Measurements from ENCODE around the gene PWWP2B. TPM values are rescaled to one million over a fixed set of nuclear protein-coding genes. Genes with fewer than 3 reads are reported as not detected.

The PWWP2B gene
- total RNA-seq, 1 experiment from 2014 or later, result 19.3 TPM

- no peak overlapping the region for H3K27ac Mint-ChIP-seq (ENCODE audit: unreplicated experiment)
- H3K4me1 Mint-ChIP-seq (ENCODE audit: low read depth, unreplicated experiment), result no peaks in the 10 kb centered on the region
- ChIA-PET POLR2A (no interaction called here), CTCF (no interaction called here)
- no peak for DNase-seq
- H3K9me3 ChIP-seq, result no peaks in the 10 kb centered on the region
- no peaks in the 10 kb centered on the region for H3K36me3 Mint-ChIP-seq (ENCODE audit: insufficient read depth, unreplicated experiment)
- peaks cover 4% of the 10 kb centered on the region for H3K27me3 Mint-ChIP-seq (ENCODE audit: insufficient read depth, unreplicated experiment)
- H3K4me3 Mint-ChIP-seq (ENCODE audit: unreplicated experiment), result no peak overlapping the region
- no peaks in the 10 kb centered on the region for H3K4me1 ChIP-seq
- no peaks in the 10 kb centered on the region for H3K9me3 Mint-ChIP-seq (ENCODE audit: unreplicated experiment)
- no peaks in the 10 kb centered on the region for H3K36me3 ChIP-seq (ENCODE audit: control insufficient read depth, insufficient read depth, low read length)
- TF ChIP-seq CTCF (IDR thresholded peaks at IDR 0.05; ENCODE audit: insufficient read depth in 1 of 2, low read depth in 1 of 2, low read length in 1 of 2, severe bottlenecking in 1 of 2, unreplicated experiment in 1 of 2), result no peak
- H3K4me3 ChIP-seq (ENCODE audit: low read depth, low read length), result no peak overlapping the region
- no TSS peak for BruUV-seq (replicated peaks)
- intact Hi-C loops (cut with micrococcal nuclease; ENCODE audit: unreplicated experiment), result loop anchor here (10.0 kb wide), 1 partner anchor 252 kb away; no protein-coding TSS in a partner anchor
- H3K27me3 ChIP-seq (replicated peaks; ENCODE audit: control insufficient read depth, insufficient read depth, low read length), result no peaks in the 10 kb centered on the region
These were observed 14.6 kb upstream of the PWWP2B start for GRCh38 chr10:132382231-132382922.

DNA sequence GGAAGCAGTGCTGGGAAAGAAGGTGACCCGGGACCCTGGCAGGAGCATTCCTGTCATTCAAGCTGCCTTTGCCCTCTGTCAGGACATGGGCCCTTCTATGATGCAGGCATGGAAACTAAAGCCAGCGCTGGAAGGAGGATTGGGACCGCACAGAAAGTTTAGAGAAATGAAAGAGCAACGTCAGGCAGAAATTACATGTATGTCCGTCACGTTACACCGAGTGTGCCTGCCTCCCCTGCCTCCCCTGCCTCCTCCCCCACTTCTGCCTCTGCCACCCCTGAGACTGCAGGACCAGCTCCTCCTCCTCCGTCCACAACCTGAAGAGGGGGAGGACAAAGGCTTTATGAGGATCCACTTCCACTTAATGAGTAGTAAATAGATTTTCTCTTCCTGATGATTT is 13.9 kb upstream of the PWWP2B start:
- H3K4me1 Mint-ChIP-seq (ENCODE audit: low read depth, unreplicated experiment), result no peaks in the 10 kb centered on the region
- H3K27me3 Mint-ChIP-seq (ENCODE audit: insufficient read depth, unreplicated experiment), result peaks cover 4% of the 10 kb centered on the region
- H3K9me3 ChIP-seq, result no peaks in the 10 kb centered on the region
- ChIA-PET POLR2A (no interaction called here), CTCF (no interaction called here)
- H3K4me1 ChIP-seq, result no peaks in the 10 kb centered on the region
- intact Hi-C loops (cut with micrococcal nuclease; ENCODE audit: unreplicated experiment), result loop anchor here (10.0 kb wide), 1 partner anchor 252 kb away; no protein-coding TSS in a partner anchor
- DNase-seq, result no peak
- H3K27me3 ChIP-seq (replicated peaks; ENCODE audit: control insufficient read depth, insufficient read depth, low read length), result no peaks in the 10 kb centered on the region
- TF ChIP-seq CTCF (IDR thresholded peaks at IDR 0.05; ENCODE audit: insufficient read depth in 1 of 2, low read depth in 1 of 2, low read length in 1 of 2, severe bottlenecking in 1 of 2, unreplicated experiment in 1 of 2), result no peak
- H3K4me3 Mint-ChIP-seq (ENCODE audit: unreplicated experiment), result no peak overlapping the region
- no peaks in the 10 kb centered on the region for H3K9me3 Mint-ChIP-seq (ENCODE audit: unreplicated experiment)
- H3K27ac Mint-ChIP-seq (ENCODE audit: unreplicated experiment), result no peak overlapping the region
- BruUV-seq (replicated peaks), result no TSS peak
- no peaks in the 10 kb centered on the region for H3K36me3 Mint-ChIP-seq (ENCODE audit: insufficient read depth, unreplicated experiment)
- H3K4me3 ChIP-seq (ENCODE audit: low read depth, low read length), result no peak overlapping the region
- H3K36me3 ChIP-seq (ENCODE audit: control insufficient read depth, insufficient read depth, low read length), result no peaks in the 10 kb centered on the region

DNA sequence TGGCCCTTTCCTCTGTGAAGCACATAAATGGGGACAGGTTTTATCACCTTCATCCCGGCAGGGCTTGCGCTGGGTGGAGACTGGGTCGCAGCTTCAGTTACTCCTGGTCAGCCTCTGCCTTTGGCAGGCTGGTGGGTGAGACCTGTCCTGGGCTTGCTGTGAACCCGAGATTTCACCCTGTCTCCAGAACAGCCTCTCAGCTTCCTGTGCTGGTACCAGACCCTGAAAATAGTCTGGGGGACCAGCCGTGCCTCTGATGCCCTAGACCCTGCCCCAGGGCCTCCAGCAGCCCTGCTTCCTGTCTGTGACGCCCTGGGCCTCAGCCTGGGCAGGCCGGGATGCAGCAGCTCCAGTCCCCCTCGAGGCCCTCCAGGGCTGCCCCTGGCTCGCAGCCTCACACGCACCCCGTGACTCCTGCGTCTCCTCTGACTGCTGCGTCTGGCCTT is 13.2 kb upstream of the PWWP2B start:
- no peak for TF ChIP-seq CTCF (IDR thresholded peaks at IDR 0.05; ENCODE audit: insufficient read depth in 1 of 2, low read depth in 1 of 2, low read length in 1 of 2, severe bottlenecking in 1 of 2, unreplicated experiment in 1 of 2)
- no peak overlapping the region for H3K27ac Mint-ChIP-seq (ENCODE audit: unreplicated experiment)
- no peak overlapping the region for H3K4me3 Mint-ChIP-seq (ENCODE audit: unreplicated experiment)
- H3K27me3 Mint-ChIP-seq (ENCODE audit: insufficient read depth, unreplicated experiment), result peaks cover 4% of the 10 kb centered on the region
- no peaks in the 10 kb centered on the region for H3K9me3 ChIP-seq
- H3K36me3 Mint-ChIP-seq (ENCODE audit: insufficient read depth, unreplicated experiment), result no peaks in the 10 kb centered on the region
- BruUV-seq (replicated peaks), result no TSS peak
- H3K4me1 Mint-ChIP-seq (ENCODE audit: low read depth, unreplicated experiment), result no peaks in the 10 kb centered on the region
- H3K9me3 Mint-ChIP-seq (ENCODE audit: unreplicated experiment), result no peaks in the 10 kb centered on the region
- H3K27me3 ChIP-seq (replicated peaks; ENCODE audit: control insufficient read depth, insufficient read depth, low read length), result no peaks in the 10 kb centered on the region
- H3K4me1 ChIP-seq, result no peaks in the 10 kb centered on the region
- POLR2A ChIA-PET, result no interaction called here
- intact Hi-C loops (cut with micrococcal nuclease; ENCODE audit: unreplicated experiment), result loop anchor here (10.0 kb wide), 1 partner anchor 251 kb away; no protein-coding TSS in a partner anchor
- H3K4me3 ChIP-seq (ENCODE audit: low read depth, low read length), result no peak overlapping the region
- no peak for DNase-seq
- no peaks in the 10 kb centered on the region for H3K36me3 ChIP-seq (ENCODE audit: control insufficient read depth, insufficient read depth, low read length)
- CTCF ChIA-PET, result no interaction called here
